Lung (tissue), 12 donors: ENCODE data around the gene PTPRA. TPM values are rescaled to one million over a fixed set of nuclear protein-coding genes. Genes with fewer than 3 reads are reported as not detected.

Source experiments
- ATAC-seq: fragments of 200-7000 bp; cut with Tn5 transposase; one replicate; pipeline ENCODE4 v1.9.1; 2020; ENCODE audit warnings: moderate number of reproducible peaks; ENCODE audit not compliant: insufficient read depth, low FRiP score
- DNase-seq, 3 donors: peaks; one replicate each; pipeline ENCODE4 v3.0.0-alpha.2; 2013 to 2017
- H3K27ac ChIP-seq, 2 donors: one replicate each; pipeline ENCODE4 v1.5.1; 2013; ENCODE audit warnings: mild to moderate bottlenecking in 2 of 2, moderate library complexity in 2 of 2, control low read depth in 1 of 2, inconsistent platforms in 1 of 2, low read depth in 1 of 2, low read length in 1 of 2
- H3K27me3 ChIP-seq, 3 donors: one replicate each; pipeline ENCODE4 v1.5.1; 2013; ENCODE audit warnings: low read length in 2 of 3; ENCODE audit not compliant: control insufficient read depth in 3 of 3, insufficient read depth in 3 of 3
- H3K36me3 ChIP-seq, 4 donors: one replicate each; pipeline ENCODE4 v1.5.1; 2013; ENCODE audit warnings: low read length in 4 of 4, mild to moderate bottlenecking in 1 of 4, moderate library complexity in 1 of 4; ENCODE audit not compliant: control insufficient read depth in 4 of 4, insufficient read depth in 4 of 4
- H3K4me1 ChIP-seq, 5 donors: one replicate each; pipeline ENCODE4 v1.5.1; 2013; ENCODE audit warnings: low read length in 5 of 5, mild to moderate bottlenecking in 2 of 5, moderate library complexity in 1 of 5; ENCODE audit not compliant: control insufficient read depth in 5 of 5, insufficient read depth in 5 of 5
- H3K4me3 ChIP-seq: one replicate; pipeline ENCODE4 v1.5.1; 2013; ENCODE audit warnings: mild to moderate bottlenecking, control low read depth, moderate library complexity
- H3K9ac ChIP-seq, 2 donors: one replicate each; pipeline ENCODE4 v1.5.1; 2013; ENCODE audit warnings: low read length in 2 of 2, control low read depth in 1 of 2; ENCODE audit not compliant: insufficient read depth in 1 of 2
- H3K9me3 ChIP-seq, 4 donors: one replicate each; pipeline ENCODE4 v1.5.1; 2013; ENCODE audit warnings: low read length in 3 of 4, mild to moderate bottlenecking in 1 of 4, moderate library complexity in 1 of 4; ENCODE audit not compliant: control insufficient read depth in 4 of 4, insufficient read depth in 3 of 4
- WGBS, 2 donors: extraction: QIAGEN DNeasy Blood & Tissue Kit; methylation state at CpG; one replicate each; pipeline ENCODE4 v1.1.7; 2013; 5-methylcytosine and 5-hydroxymethylcytosine counted together
- polyA plus RNA-seq, 2 donors: library from polyadenylated mRNA; stranded (reverse); fragments of 200-250 nt; gene quantifications; one replicate each; pipeline ENCODE4 v1.2.1, GENCODE V29; 2013
- total RNA-seq, 2 donors: library from RNA; depleted of rRNA in 1 of 2; stranded (reverse); fragments of >200 nt in 1 of 2; gene quantifications; one replicate each; pipeline ENCODE4 v1.2.1, GENCODE V29; 2014 to 2021
- TF ChIP-seq, protein P1 (sequence below): IDR thresholded peaks from 2 replicates; pipeline ENCODE4 v1.5.1; 2012; ENCODE audit warnings: mild to moderate bottlenecking; ENCODE audit errors: control extremely low read depth, extremely low read depth
- donor health status: control.
- donor health status: control.
- donor health status: Bipolar disorder and iron deficiency.
- donor health status: healthy.
- donor health status: DM: yes; HTN: yes; CAD: no.

PTPRA gene
- total and polyA plus RNA-seq, 4 donors, result 17.8 to 92.1 (median 40.1) TPM

- H3K27ac ChIP-seq, result no peak overlapping the region
- no peak for ATAC-seq
- TF ChIP-seq, protein P1, sequence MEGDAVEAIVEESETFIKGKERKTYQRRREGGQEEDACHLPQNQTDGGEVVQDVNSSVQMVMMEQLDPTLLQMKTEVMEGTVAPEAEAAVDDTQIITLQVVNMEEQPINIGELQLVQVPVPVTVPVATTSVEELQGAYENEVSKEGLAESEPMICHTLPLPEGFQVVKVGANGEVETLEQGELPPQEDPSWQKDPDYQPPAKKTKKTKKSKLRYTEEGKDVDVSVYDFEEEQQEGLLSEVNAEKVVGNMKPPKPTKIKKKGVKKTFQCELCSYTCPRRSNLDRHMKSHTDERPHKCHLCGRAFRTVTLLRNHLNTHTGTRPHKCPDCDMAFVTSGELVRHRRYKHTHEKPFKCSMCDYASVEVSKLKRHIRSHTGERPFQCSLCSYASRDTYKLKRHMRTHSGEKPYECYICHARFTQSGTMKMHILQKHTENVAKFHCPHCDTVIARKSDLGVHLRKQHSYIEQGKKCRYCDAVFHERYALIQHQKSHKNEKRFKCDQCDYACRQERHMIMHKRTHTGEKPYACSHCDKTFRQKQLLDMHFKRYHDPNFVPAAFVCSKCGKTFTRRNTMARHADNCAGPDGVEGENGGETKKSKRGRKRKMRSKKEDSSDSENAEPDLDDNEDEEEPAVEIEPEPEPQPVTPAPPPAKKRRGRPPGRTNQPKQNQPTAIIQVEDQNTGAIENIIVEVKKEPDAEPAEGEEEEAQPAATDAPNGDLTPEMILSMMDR, result no peak
- 95 to 97% methylated on average over 2 of the region's 2 CpGs for WGBS, 2 donors
- H3K9me3 ChIP-seq, result no peaks in the 10 kb centered on the region
- peaks cover 0 to 4% (median 0%) of the 10 kb centered on the region in 5 donors for H3K4me1 ChIP-seq
- H3K9ac ChIP-seq, result no peak overlapping the region
- DNase-seq, result no peak
- peaks cover 0 to 28% (median 10%) of the 10 kb centered on the region in 4 donors for H3K36me3 ChIP-seq
- no peak overlapping the region for H3K4me3 ChIP-seq
- H3K27me3 ChIP-seq, result no peaks in the 10 kb centered on the region
Measured at GRCh38 chr20:2858591-2858990, 14.7 kb upstream of the PTPRA start.

DNA sequence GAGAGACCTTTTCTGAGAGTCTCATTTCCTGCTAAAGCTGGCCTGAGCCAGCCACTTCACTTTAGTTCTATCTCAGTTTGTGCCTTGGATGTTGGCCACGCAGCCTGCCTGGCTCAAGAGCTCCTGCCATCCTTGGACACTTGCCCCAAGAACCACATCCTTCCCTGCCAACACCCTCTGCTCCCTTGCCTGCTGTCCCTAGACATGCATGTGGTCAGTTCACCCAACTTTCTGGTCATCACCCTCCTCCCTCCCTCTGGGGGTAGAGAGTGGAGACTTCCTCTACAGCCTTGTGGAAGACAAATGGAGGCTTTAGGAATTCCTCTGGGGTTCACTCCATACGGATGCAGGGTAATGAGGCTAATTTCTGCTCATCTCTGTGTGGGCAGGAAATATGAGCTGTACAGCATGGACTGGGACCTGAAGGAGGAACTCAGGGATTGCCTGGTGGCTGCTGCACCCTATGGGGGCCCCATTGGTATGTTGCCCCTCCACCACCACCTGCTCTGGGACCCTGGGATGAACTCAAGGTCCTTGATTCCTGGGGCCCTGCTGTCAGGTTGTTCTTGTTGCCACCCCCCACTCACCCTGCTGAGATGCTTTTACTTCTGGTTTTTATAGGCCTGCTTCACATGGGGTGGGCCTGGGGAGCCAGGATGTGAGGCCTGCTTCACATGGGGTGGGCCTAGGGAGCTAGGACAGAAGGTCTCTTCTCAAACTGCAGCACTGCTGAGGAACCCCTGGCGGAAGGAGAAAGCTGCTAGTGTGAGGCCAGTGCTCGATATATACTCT, 13.8 kb upstream of the PTPRA start:
- TF ChIP-seq, protein P1, result no peak
- no peak overlapping the region for H3K9ac ChIP-seq
- H3K9me3 ChIP-seq, result no peaks in the 10 kb centered on the region
- peaks cover 3 to 35% (median 10%) of the 10 kb centered on the region in 4 donors for H3K36me3 ChIP-seq
- no peaks in the 10 kb centered on the region for H3K27me3 ChIP-seq
- peaks cover 0 to 4% (median 0%) of the 10 kb centered on the region in 5 donors for H3K4me1 ChIP-seq
- no peak for ATAC-seq
- DNase-seq, result peak in 1 of 3 donors; percentile 27
- H3K27ac ChIP-seq, result no peak overlapping the region
- WGBS, 2 donors, result 90 to 92% methylated on average over 4 of the region's 4 CpGs
- no peak overlapping the region for H3K4me3 ChIP-seq

- H3K36me3 ChIP-seq, result peaks cover 5 to 53% (median 18%) of the 10 kb centered on the region in 4 donors
- 97% methylated on average over 12 of the region's 12 CpGs for WGBS, 2 donors
- H3K4me1 ChIP-seq, result peaks cover 0 to 2% (median 0%) of the 10 kb centered on the region in 5 donors
- no peak overlapping the region for H3K27ac ChIP-seq
- DNase-seq, result no peak
- TF ChIP-seq, protein P1, result no peak
- H3K9me3 ChIP-seq, result no peaks in the 10 kb centered on the region
- no peaks in the 10 kb centered on the region for H3K27me3 ChIP-seq
- no peak overlapping the region for H3K9ac ChIP-seq
- H3K4me3 ChIP-seq, result no peak overlapping the region
- ATAC-seq, result no peak
Measured at GRCh38 chr20:2864626-2865025, 8.7 kb upstream of the PTPRA start.
